Renal cortical epithelial cell (primary cell): Measurements from ENCODE around the gene SACM1L. TPM values are rescaled to one million over a fixed set of nuclear protein-coding genes. Genes with fewer than 3 reads are reported as not detected.

Source experiments
- DNase-seq: peaks from one replicate; pipeline ENCODE4 v3.0.0-alpha.2; 2011; ENCODE audit warnings: low read depth
- total RNA-seq: library from RNA; depleted of rRNA; stranded (reverse); fragments of >200 nt; gene quantifications from 2 replicates; pipeline ENCODE4 v1.2.3, GENCODE V29; 2014

Gene SACM1L, protein sequence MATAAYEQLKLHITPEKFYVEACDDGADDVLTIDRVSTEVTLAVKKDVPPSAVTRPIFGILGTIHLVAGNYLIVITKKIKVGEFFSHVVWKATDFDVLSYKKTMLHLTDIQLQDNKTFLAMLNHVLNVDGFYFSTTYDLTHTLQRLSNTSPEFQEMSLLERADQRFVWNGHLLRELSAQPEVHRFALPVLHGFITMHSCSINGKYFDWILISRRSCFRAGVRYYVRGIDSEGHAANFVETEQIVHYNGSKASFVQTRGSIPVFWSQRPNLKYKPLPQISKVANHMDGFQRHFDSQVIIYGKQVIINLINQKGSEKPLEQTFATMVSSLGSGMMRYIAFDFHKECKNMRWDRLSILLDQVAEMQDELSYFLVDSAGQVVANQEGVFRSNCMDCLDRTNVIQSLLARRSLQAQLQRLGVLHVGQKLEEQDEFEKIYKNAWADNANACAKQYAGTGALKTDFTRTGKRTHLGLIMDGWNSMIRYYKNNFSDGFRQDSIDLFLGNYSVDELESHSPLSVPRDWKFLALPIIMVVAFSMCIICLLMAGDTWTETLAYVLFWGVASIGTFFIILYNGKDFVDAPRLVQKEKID
- 29.5 and 76.5 TPM in 2 replicates for total RNA-seq

GRCh38 chr3:45688882-45689786, at the start of gene SACM1L:
TSS of gene SACM1L (plus strand) at chr3:45689396. CDS start at chr3:45689466, 70 bp downstream.
- DNase-seq, result peak; percentile 94

DNA sequence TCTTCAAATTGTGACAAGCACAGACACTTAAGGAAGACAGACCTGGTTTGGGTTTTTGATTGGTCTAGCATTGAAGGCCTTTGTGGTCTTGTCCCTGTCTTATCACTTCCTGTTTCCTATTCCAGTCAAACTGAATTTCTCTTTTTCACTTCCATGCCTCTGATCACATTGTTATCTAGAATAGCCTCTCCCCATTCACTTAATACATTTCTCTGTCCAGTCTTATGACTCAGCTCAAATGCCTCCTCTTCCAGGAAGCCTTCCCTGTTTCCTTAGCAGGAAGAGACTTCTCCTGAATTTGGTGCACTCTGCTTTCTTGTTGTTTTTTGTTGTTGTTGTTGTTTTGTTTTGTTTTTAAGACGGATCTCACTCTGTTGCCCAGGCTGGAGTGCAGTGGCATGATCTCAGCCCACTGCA, 49.1 kb upstream of the SACM1L start:
- peak; percentile 13 for DNase-seq

DNA sequence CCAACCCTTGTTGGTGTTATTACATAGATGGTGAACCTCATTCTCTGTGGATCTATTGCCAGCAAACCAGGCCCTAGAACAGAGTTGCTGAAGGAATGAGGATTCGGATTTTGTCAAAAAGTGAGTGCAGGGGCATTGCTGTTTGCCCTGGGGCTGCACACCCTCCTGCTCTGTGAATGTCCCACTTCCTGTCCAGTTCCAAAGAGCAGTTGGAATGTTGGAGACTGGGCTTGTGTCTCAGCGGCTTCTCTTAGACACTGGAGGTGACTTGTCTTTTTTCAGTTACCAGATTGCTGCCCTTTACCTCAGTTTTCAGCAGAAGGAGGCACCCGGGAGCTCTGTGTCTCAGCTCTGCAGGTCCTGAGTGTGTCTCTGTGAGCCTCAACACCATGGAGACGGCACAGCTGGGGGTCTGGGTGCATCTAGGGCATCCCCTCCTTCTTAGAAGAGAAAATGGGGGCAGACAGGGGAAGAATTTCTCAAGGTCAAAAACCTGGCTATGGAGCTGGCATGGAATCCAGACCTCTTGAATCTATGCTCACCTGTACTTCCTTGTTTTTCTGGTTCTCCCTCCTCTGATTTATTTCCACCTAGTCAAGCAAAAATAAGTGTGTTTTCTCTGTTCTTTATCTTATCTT, 48.4 kb upstream of the SACM1L start:
- DNase-seq, result no peak

DNA sequence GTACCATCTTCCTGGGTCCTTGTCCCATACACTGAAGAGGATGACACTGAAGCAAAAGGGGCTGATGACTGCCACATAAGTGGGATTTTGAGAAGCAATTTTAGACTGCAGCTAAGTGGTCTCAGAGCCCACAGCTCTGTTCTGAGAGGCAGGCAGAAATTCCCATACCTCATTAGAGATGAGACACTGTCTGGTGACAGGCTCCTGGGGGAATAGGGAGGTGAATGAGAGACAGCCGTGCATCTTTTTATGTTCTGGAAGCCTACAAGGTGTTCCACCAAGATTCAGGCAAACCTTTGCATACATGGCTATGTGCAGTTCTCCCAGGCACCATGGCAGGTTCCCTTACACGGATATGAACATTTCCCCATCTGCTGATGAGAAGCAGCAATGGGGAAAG, 47.4 kb upstream of the SACM1L start:
- no peak for DNase-seq

DNA sequence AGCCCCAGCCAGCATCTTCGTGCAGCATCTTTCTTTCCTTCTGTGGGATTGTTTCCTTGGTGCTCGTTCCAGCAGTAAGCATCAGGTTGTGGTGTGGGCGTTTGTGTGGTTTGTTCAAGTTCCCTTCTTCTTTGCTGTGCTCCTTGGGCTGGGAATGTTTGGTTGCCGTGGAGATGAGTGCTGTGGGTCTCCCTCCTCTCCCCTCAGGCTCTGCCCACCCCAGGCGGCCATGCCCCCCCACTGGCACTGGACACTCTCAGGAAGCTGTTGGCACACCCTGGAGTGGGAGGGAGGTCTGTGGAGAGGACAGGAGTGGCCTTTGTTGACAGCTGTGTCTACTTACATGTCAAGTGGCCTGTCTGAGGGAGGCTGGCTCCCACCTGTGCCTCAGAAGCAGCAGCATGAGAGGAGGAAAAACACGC, 46.5 kb upstream of the SACM1L start:
- peak; percentile 73 for DNase-seq

- DNase-seq, result peak; percentile 96
These were observed 45.0 kb upstream of the SACM1L start for GRCh38 chr3:45644063-45644790.

DNA sequence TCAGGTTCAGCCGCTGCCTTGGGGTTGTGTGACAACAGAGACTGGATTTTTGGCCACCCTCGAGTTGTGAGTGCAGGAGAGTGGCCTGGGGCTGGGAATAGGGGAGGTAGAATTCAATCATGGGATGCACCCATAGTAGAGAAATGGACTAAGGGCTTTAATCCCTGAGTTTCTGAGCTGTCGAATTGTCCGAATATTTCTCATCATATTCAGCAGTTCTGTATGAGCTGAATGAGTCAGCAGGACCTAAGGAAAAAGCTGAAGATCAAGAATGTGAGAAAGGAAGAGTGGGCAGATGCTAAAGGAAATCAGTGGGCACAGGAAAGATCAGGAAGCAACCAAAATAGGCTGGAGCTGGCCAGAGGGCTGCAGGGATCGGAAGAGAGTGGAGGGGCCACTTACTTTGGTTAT, 44.4 kb upstream of the SACM1L start:
- peak; percentile 87 for DNase-seq

- DNase-seq, result no peak
These were observed 43.1 kb upstream of the SACM1L start for GRCh38 chr3:45646051-45646585.

- DNase-seq, result peak; percentile 94
These were observed 42.0 kb upstream of the SACM1L start for GRCh38 chr3:45647148-45647619.

GRCh38 chr3:45653205-45653604, 36.0 kb upstream of the SACM1L start:
- DNase-seq, result no peak

GRCh38 chr3:45654397-45654944, 34.7 kb upstream of the SACM1L start:
- DNase-seq, result no peak

GRCh38 chr3:45655906-45656305, 33.3 kb upstream of the SACM1L start:
- no peak for DNase-seq

GRCh38 chr3:45656575-45657363, 32.4 kb upstream of the SACM1L start:
- DNase-seq, result peak; percentile 94

- DNase-seq, result no peak
These were observed 31.3 kb upstream of the SACM1L start for GRCh38 chr3:45657853-45658252.

DNA sequence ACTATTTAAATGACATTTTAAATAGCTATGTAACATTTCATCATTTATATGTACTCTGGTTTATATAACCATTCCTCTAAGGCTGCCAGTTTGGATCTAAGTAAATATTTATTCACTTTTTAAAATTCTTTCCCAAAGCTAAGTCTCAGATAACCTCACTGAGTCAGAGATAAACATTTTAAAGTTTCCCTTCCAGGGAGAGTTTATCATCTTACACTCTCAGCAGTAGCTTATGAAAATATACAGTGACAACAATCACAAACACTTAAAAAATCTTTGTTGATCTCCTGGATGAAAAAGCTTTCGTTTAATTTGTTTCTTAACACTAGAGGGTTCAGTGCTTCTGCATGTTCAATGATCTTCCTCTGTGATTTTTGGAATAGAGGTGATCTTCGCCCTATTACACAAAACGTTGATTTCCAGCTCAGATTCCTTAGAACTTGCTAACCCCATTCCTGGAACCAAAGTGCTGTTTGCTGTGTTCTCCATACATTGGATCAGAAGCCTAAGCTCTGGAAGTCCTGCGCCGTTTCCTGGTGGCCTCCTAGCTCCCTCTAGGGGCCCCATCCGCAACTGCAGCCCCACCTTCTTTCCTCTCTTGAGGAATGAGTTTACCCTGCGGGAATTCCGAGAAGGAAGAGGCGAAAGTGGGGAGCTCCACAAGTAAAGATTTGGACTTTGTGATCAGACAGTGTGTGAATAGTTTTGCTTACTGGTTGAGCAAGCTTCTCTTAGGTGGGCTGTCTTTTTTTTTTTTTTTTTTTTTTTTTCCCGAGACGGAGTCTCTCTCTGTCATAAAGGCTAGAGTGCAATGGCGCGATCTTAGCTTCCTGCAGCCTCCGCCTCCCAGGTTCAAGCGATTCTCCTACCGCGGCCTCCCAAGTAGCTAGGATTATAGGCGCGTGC, 29.3 kb upstream of the SACM1L start:
- peak; percentile 45 for DNase-seq

GRCh38 chr3:45660567-45660901, 28.7 kb upstream of the SACM1L start:
- no peak for DNase-seq

GRCh38 chr3:45664578-45664977, 24.6 kb upstream of the SACM1L start:
- DNase-seq, result no peak

DNA sequence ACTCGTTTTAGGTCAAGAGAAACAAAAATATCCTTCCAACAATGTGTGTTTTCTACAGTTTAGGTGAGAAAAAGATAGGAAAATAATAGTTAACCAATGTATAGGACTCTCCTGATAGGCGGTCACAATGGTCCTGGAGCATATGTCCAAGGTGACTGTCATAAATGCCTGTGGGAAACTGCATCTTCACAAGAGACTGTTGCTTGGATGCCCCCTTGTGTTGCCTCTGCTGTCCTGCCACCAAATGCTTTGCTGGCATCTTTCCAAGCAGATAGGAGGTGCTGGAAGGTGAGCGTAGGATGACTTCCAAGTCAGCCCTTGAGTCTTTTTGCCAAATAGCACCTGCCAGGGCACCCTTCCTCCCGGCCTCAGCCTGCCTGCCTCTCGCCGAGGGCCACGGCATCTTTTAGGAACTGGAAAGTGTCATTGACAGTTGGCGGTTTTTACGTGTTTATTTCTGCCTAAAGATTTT, 24.1 kb upstream of the SACM1L start:
- no peak for DNase-seq
